Chondrocyte (in vitro differentiated cells): ENCODE results near the gene PTPRN2. TPM values are rescaled to one million over a fixed set of nuclear protein-coding genes. Genes with fewer than 3 reads are reported as not detected.
"Not testable (repeated sequence)": the region's sequence is repeated elsewhere in the genome, so short reads cannot be mapped to it uniquely, and the experiment has no call there.

Source experiments
- DNase-seq: peaks from one replicate; pipeline ENCODE4 v3.0.0; 2021; ENCODE audit warnings: mixed read lengths, low spot score
- H3K27ac Mint-ChIP-seq: one replicate; pipeline ENCODE4 v1.8.0; 2021; ENCODE audit warnings: mild to moderate bottlenecking, moderate library complexity, mixed read lengths; ENCODE audit not compliant: unreplicated experiment
- H3K27me3 Mint-ChIP-seq: 2 replicates; pipeline ENCODE4 v1.8.0; 2021; ENCODE audit warnings: low read depth, mixed read lengths
- H3K36me3 Mint-ChIP-seq: 2 replicates; pipeline ENCODE4 v1.8.0; 2021; ENCODE audit warnings: low read depth, mixed read lengths
- H3K4me1 Mint-ChIP-seq: 2 replicates; pipeline ENCODE4 v1.8.0; 2021; ENCODE audit warnings: low read depth, mild to moderate bottlenecking, mixed read lengths
- H3K4me3 Mint-ChIP-seq: one replicate; pipeline ENCODE4 v1.8.0; 2021; ENCODE audit warnings: mild to moderate bottlenecking, moderate library complexity, mixed read lengths; ENCODE audit not compliant: unreplicated experiment
- H3K9me3 Mint-ChIP-seq: 2 replicates; pipeline ENCODE4 v1.8.0; 2021; ENCODE audit warnings: low read depth, mixed read lengths
- total RNA-seq: library from RNA; stranded (reverse); gene quantifications from 3 replicates; pipeline ENCODE4 v1.2.1, GENCODE V29; 2021
- TF ChIP-seq, protein P1 (sequence below): fragments of 200-600 bp; sonication (generic); IDR thresholded peaks from 2 replicates; pipeline ENCODE4 v1.5.0; 2021; ENCODE audit warnings: antibody characterized with exemption, mild to moderate bottlenecking, moderate library complexity

The PTPRN2 gene
- total RNA-seq, 1 donor from 2014 or later: 0.30 TPM

DNA sequence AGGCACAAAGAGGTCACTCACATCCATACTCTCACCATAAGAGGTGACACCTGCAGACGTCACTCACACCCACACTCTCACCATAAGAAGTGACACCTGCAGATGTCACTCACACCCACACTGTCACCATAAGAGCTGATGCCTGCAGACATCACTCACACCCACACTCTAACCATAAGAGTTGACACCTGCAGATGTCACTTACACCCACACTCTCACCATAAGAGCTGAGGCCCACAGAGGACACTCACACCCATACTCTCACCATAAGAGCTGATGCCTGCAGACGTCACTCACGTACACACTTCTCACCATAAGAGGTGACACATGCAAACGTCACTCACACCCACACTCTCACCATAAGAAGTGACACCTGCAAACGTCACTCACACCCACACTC lies 255.1 kb downstream of the PTPRN2 start:
- not testable (repeated sequence) for H3K27ac Mint-ChIP-seq, H3K4me3 Mint-ChIP-seq, H3K36me3 Mint-ChIP-seq, H3K4me1 Mint-ChIP-seq, DNase-seq, H3K27me3 Mint-ChIP-seq
- peaks cover 29% of the 10 kb centered on the region for H3K9me3 Mint-ChIP-seq

DNA sequence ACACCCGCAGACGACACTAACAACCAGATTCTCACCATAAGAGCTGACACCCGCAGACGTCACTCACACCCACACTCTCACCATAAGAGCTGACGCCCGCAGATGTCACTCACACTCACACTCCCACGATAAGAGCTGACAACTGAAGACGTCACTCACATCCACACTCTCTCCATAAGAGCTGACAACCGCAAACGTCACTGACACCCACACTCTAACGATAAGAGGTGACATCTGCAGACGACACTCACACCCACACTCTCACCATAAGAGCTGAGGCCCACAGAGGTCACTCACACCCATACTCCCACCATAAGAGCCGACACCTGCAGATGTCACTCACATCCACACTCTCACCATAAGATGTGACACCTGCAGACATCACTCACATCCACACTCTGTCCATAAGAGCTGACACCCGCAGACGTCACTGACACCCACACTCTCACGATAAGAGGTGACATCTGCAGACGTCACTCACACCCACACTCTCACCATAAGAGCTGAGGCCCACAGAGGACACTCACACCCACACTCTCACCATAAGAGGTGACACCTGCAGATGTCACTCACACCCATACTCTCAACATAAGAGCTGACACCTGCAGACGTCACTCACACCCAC lies 255.7 kb downstream of the PTPRN2 start:
- not testable (repeated sequence) for H3K4me1 Mint-ChIP-seq, H3K27ac Mint-ChIP-seq, H3K36me3 Mint-ChIP-seq, H3K27me3 Mint-ChIP-seq, DNase-seq, H3K4me3 Mint-ChIP-seq
- peaks cover 29% of the 10 kb centered on the region for H3K9me3 Mint-ChIP-seq

DNA sequence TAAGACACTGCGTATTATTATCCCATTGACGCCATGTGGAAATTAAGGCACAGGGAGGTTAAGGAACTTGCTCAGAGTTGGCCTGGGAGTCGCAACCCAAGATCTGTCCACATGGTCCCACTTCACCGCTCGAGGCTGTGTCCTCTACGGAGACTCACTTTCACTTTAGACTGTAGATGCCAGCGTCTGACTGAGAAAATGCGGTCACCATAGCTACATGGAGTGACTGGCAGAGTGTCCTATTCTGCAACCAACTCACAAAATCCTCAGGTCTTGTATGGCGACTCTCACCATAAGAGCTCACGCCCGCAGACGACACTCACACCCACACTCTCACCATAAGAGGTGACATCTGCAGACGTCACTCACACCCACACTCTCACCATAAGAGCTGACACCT lies 257.9 kb downstream of the PTPRN2 start:
- no peak overlapping the region for H3K27ac Mint-ChIP-seq
- no peak overlapping the region for H3K4me3 Mint-ChIP-seq
- H3K27me3 Mint-ChIP-seq: no peaks in the 10 kb centered on the region
- TF ChIP-seq, protein P1, sequence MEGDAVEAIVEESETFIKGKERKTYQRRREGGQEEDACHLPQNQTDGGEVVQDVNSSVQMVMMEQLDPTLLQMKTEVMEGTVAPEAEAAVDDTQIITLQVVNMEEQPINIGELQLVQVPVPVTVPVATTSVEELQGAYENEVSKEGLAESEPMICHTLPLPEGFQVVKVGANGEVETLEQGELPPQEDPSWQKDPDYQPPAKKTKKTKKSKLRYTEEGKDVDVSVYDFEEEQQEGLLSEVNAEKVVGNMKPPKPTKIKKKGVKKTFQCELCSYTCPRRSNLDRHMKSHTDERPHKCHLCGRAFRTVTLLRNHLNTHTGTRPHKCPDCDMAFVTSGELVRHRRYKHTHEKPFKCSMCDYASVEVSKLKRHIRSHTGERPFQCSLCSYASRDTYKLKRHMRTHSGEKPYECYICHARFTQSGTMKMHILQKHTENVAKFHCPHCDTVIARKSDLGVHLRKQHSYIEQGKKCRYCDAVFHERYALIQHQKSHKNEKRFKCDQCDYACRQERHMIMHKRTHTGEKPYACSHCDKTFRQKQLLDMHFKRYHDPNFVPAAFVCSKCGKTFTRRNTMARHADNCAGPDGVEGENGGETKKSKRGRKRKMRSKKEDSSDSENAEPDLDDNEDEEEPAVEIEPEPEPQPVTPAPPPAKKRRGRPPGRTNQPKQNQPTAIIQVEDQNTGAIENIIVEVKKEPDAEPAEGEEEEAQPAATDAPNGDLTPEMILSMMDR: no peak
- no peaks in the 10 kb centered on the region for H3K36me3 Mint-ChIP-seq
- H3K9me3 Mint-ChIP-seq: peaks cover 24% of the 10 kb centered on the region
- no peaks in the 10 kb centered on the region for H3K4me1 Mint-ChIP-seq
- DNase-seq: no peak

DNA sequence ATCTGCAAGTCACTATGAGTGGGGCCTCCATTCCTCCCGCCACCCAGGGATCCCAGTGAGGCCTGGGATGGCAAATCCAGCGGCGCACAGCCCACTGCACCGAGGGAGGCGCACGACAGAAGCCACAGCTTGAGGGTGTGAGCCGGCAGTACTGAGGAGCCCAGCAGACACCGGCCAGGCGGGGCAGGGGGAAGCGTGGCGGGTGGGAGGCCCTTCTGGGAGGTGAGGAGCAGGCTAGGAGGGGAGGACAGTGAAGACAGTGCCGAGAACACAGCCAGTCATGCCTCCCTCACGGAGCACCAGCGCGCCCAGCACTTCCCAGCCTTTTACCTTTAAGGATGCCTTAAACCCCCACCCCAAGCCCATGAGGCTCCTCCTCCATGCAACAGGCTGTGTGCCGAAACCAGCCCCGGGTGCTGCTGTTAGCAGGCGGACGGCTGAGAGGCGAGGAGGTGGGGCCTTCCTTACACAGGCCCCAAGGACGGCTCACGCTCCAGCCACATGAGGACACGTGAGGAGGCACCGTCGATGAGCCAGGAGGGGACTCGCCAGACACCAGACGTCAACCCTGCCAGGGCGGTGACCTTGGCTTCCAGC lies 258.5 kb downstream of the PTPRN2 start:
- Mint-ChIP-seq H3K4me3 (no peak overlapping the region), H3K27me3 (no peaks in the 10 kb centered on the region), H3K4me1 (no peaks in the 10 kb centered on the region), H3K36me3 (no peaks in the 10 kb centered on the region), H3K27ac (no peak overlapping the region), H3K9me3 (peaks cover 25% of the 10 kb centered on the region)
- DNase-seq: no peak
- TF ChIP-seq, protein P1: no peak

DNA sequence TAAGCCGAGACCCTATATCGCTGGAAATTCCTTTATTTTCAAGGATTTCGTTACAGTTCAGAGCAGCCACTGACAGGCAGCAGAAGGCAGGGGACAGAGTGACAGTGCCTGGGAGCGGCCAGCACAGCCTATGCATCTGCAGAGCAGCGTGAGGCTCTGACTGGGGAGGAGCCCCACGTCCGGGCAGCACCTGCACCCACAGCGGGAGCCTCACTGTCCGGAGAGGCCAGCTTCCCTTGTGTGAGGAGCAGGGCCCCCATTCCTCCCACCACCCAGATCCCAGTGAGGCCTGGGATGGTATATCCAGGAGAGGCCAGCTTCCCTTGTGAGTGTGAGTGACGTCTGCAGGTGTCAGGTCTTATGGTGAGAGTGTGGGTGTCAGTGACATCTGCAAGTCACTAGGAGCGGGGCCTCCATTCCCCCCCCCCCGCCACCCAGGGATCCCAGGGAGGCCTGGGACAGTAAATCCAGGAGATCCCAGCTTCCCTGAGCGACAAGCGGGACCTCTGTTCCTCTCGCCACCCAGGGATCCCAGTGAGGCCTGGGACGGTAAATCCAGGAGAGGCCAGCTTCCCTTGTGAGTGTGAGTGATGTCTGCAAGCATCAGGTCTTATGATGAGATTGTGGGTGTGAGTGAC lies 259.1 kb downstream of the PTPRN2 start:
- TF ChIP-seq, protein P1: no peak
- no peak for DNase-seq
- H3K36me3 Mint-ChIP-seq: no peaks in the 10 kb centered on the region
- H3K27ac Mint-ChIP-seq: no peak overlapping the region
- no peaks in the 10 kb centered on the region for H3K4me1 Mint-ChIP-seq
- H3K27me3 Mint-ChIP-seq: no peaks in the 10 kb centered on the region
- H3K9me3 Mint-ChIP-seq: peaks cover 28% of the 10 kb centered on the region
- no peak overlapping the region for H3K4me3 Mint-ChIP-seq

DNA sequence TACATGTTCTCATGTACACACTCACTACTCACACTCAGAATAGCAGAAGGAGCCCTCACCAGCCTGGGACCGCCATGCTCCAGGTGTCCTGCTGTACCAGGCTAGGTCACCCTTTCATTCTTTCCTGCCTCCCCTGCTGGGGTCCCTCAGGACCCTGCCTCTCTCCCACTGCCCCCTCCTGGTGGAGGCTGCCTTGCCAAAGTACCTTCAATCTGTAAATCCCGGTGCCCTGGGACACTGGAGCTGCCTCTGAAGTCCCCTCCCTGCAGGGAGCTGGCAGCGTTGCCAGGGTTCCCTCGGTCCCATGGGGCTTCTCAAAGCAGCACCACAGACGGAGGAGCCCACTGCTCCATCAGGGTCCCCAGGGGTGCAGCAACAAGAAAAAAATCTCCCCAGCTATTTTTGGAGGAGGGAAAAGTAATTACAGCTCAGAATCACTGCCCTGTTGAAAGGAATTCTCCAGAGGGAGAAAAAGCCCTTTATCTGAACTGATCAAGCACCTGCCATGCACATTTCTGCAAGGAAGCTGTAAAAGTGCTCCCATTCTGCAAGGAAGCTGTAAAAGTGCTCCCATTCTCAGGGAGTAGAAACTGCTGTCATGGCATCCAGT lies 259.9 kb downstream of the PTPRN2 start:
- no peak overlapping the region for H3K4me3 Mint-ChIP-seq
- H3K36me3 Mint-ChIP-seq: no peaks in the 10 kb centered on the region
- DNase-seq: no peak
- no peaks in the 10 kb centered on the region for H3K4me1 Mint-ChIP-seq
- TF ChIP-seq, protein P1: no peak
- H3K9me3 Mint-ChIP-seq: peaks cover 23% of the 10 kb centered on the region
- H3K27ac Mint-ChIP-seq: no peak overlapping the region
- no peaks in the 10 kb centered on the region for H3K27me3 Mint-ChIP-seq
